ENCODE measurements around the gene SLC22A23.

Gene SLC22A23

GRCh38 chr6:3453413-3454272 is 3.2 kb downstream of the SLC22A23 start:
- Histone ChIP-seq H3K36me3 (ENCODE audit: control insufficient read depth, low read length) (no peaks in the 10 kb centered on the region), H3F3A (ENCODE audit: control insufficient read depth, insufficient read depth) (no peaks in the 10 kb centered on the region), H3K79me2 (ENCODE audit: control insufficient read depth, low read length) (no peaks in the 10 kb centered on the region), H3K4me2 (ENCODE audit: low read length) (no peak overlapping the region), H3K27ac (ENCODE audit: low read depth, low read length) (no peak overlapping the region), H4K20me1 (ENCODE audit: control insufficient read depth, insufficient read depth, low read depth, low read length) (peaks cover 7% of the 10 kb centered on the region; the same call in 1 of the 2 replicates), H3K4me3 (ENCODE audit: low read length) (no peak overlapping the region), H3K27me3 (ENCODE audit: control insufficient read depth, low read length) (peaks cover 50% of the 10 kb centered on the region), H3K4me1 (ENCODE audit: control insufficient read depth, low read length) (peaks cover 9% of the 10 kb centered on the region; the same call in 1 of the 2 replicates), H3K9me3 (ENCODE audit: control insufficient read depth, insufficient read depth, low read length) (no peaks in the 10 kb centered on the region), H3K9me2 (replicated peaks; ENCODE audit: control insufficient read depth, low read length) (no peaks in the 10 kb centered on the region)
- TF ChIP-seq CTCF (IDR thresholded peaks at IDR 0.05; ENCODE audit: low read depth, low read length, poor library complexity, severe bottlenecking): no peak

GRCh38 chr6:3451498-3451897 is 5.4 kb downstream of the SLC22A23 start:
- Histone ChIP-seq H3F3A (ENCODE audit: control insufficient read depth, insufficient read depth) (no peaks in the 10 kb centered on the region), H3K36me3 (ENCODE audit: control insufficient read depth, low read length) (no peaks in the 10 kb centered on the region), H3K79me2 (ENCODE audit: control insufficient read depth, low read length) (no peaks in the 10 kb centered on the region), H3K27ac (ENCODE audit: low read depth, low read length) (no peak overlapping the region), H3K4me2 (ENCODE audit: low read length) (no peak overlapping the region), H3K27me3 (ENCODE audit: control insufficient read depth, low read length) (peaks cover 34% of the 10 kb centered on the region), H3K9me2 (replicated peaks; ENCODE audit: control insufficient read depth, low read length) (no peaks in the 10 kb centered on the region), H3K4me3 (ENCODE audit: low read length) (no peak overlapping the region), H3K4me1 (ENCODE audit: control insufficient read depth, low read length) (peaks cover 5% of the 10 kb centered on the region; the same call in 1 of the 2 replicates), H4K20me1 (ENCODE audit: control insufficient read depth, insufficient read depth, low read depth, low read length) (peaks cover 4% of the 10 kb centered on the region; the same call in 1 of the 2 replicates), H3K9me3 (ENCODE audit: control insufficient read depth, insufficient read depth, low read length) (no peaks in the 10 kb centered on the region)
- TF ChIP-seq CTCF (IDR thresholded peaks at IDR 0.05; ENCODE audit: low read depth, low read length, poor library complexity, severe bottlenecking): no peak
- TF ChIP-seq EZH2phosphoT487 (IDR thresholded peaks at IDR 0.05; ENCODE audit: borderline replicate concordance, low read length): no peak

GRCh38 chr6:3450888-3451287 is 6.0 kb downstream of the SLC22A23 start:
- peaks cover 2% of the 10 kb centered on the region; the same call in 1 of the 2 replicates for H3K4me1 ChIP-seq (ENCODE audit: control insufficient read depth, low read length)
- no peak overlapping the region for H3K4me2 ChIP-seq (ENCODE audit: low read length)
- peaks cover 4% of the 10 kb centered on the region; the same call in 1 of the 2 replicates for H4K20me1 ChIP-seq (ENCODE audit: control insufficient read depth, insufficient read depth, low read depth, low read length)
- no peak overlapping the region for H3K4me3 ChIP-seq (ENCODE audit: low read length)
- H3K27me3 ChIP-seq (ENCODE audit: control insufficient read depth, low read length): peaks cover 31% of the 10 kb centered on the region
- no peak overlapping the region for H3K27ac ChIP-seq (ENCODE audit: low read depth, low read length)
- no peaks in the 10 kb centered on the region for H3K9me2 ChIP-seq (replicated peaks; ENCODE audit: control insufficient read depth, low read length)
- no peaks in the 10 kb centered on the region for H3K36me3 ChIP-seq (ENCODE audit: control insufficient read depth, low read length)
- TF ChIP-seq CTCF (IDR thresholded peaks at IDR 0.05; ENCODE audit: low read depth, low read length, poor library complexity, severe bottlenecking) (no peak), EZH2phosphoT487 (IDR thresholded peaks at IDR 0.05; ENCODE audit: borderline replicate concordance, low read length) (no peak)
- no peaks in the 10 kb centered on the region for H3K9me3 ChIP-seq (ENCODE audit: control insufficient read depth, insufficient read depth, low read length)
- H3K79me2 ChIP-seq (ENCODE audit: control insufficient read depth, low read length): no peaks in the 10 kb centered on the region
- H3F3A ChIP-seq (ENCODE audit: control insufficient read depth, insufficient read depth): no peaks in the 10 kb centered on the region

Data from DOHH2 (cell line).